H1 (cell line): ENCODE measurements around the gene PKD1L1. TPM values are rescaled to one million over a fixed set of nuclear protein-coding genes. Genes with fewer than 3 reads are reported as not detected.

Experiments used
- CTCF ChIA-PET: fragments of 300-600 bp; sonication (Branson Sonifier 250); formaldehyde crosslinking; loops from one replicate; lab custom pipeline; 2021; ENCODE audit not compliant: partially characterized antibody; lab: Charles Lee
- POLR2A ChIA-PET: fragments of 300-600 bp; sonication (Branson Sonifier 250); formaldehyde crosslinking; loops from one replicate; lab custom pipeline; 2021; ENCODE audit warnings: inconsistent platforms; ENCODE audit not compliant: partially characterized antibody; lab: Charles Lee
- DNase-seq, 2 experiments: peaks; one replicate each; pipeline versions ENCODE4 v3.0.0 to v3.0.0-alpha.2; 2010 to 2022; ENCODE audit warnings: low spot score in 2 of 2, low read depth in 1 of 2, mixed read lengths in 1 of 2
- FAIRE-seq: peaks from 2 replicates; lab custom pipeline; 2011; peaks lifted over from hg19 to GRCh38; lab: Jason Lieb, UNC
- H2AFZ ChIP-seq: 2 replicates; pipeline ENCODE4 v1.8.1; 2012; ENCODE audit warnings: low read length, inconsistent platforms
- H2AK5ac ChIP-seq: 2 replicates; pipeline ENCODE4 v1.6.1; 2013; ENCODE audit warnings: low read depth, low read length
- H2BK120ac ChIP-seq: replicated peaks from 2 replicates; pipeline ENCODE3; 2013; ENCODE audit warnings: low read depth, low read length, inconsistent platforms
- H2BK12ac ChIP-seq: 2 replicates; pipeline ENCODE4 v1.6.1; 2013; ENCODE audit warnings: low read depth, low read length
- H2BK15ac ChIP-seq: 2 replicates; pipeline ENCODE4 v1.6.1; 2013; ENCODE audit warnings: low read length
- H2BK20ac ChIP-seq: 2 replicates; pipeline ENCODE4 v1.6.1; 2013; ENCODE audit warnings: low read length
- H2BK5ac ChIP-seq: 2 replicates; pipeline ENCODE4 v1.6.1; 2013; ENCODE audit warnings: low read depth, low read length
- H3K14ac ChIP-seq: 2 replicates; pipeline ENCODE4 v1.6.1; 2013; ENCODE audit warnings: inconsistent platforms; ENCODE audit not compliant: insufficient read length
- H3K18ac ChIP-seq: 2 replicates; pipeline ENCODE4 v1.6.1; 2013; ENCODE audit warnings: low read length; ENCODE audit errors: extremely low read depth
- H3K23ac ChIP-seq: 2 replicates; pipeline ENCODE4 v1.6.1; 2013; ENCODE audit warnings: inconsistent platforms; ENCODE audit not compliant: insufficient read length
- H3K23me2 ChIP-seq: 2 replicates; pipeline ENCODE4 v1.6.1; 2013; ENCODE audit warnings: low read depth, low read length
- H3K27ac ChIP-seq: 2 replicates; pipeline ENCODE4 v1.6.1; 2011; ENCODE audit warnings: low read depth, low read length, inconsistent platforms
- H3K27me3 ChIP-seq, 4 experiments: replicated peaks in 1 of 4; 1 replicate in 1 of 4; 2 replicates in 3 of 4; pipeline versions ENCODE4 v1.6.1 to v1.8.1; 2011 to 2013; ENCODE audit warnings: low read length in 3 of 4, mild to moderate bottlenecking in 3 of 4, inconsistent platforms in 2 of 4, mixed read lengths in 2 of 4, moderate library complexity in 1 of 4; ENCODE audit not compliant: control insufficient read depth in 3 of 4, insufficient read depth in 3 of 4; ENCODE audit errors: extremely low read depth in 1 of 4
- H3K36me3 ChIP-seq, 4 experiments: 2 replicates each; pipeline versions ENCODE4 v1.6.1 to v1.8.1; 2011 to 2013; ENCODE audit warnings: mild to moderate bottlenecking in 4 of 4, low read length in 3 of 4, moderate library complexity in 2 of 4, control low read depth in 1 of 4, inconsistent platforms in 1 of 4; ENCODE audit not compliant: insufficient read depth in 4 of 4, control insufficient read depth in 2 of 4
- H3K4ac ChIP-seq: replicated peaks from 2 replicates; pipeline ENCODE3; 2013; ENCODE audit warnings: low read length, low read depth, mixed read lengths, inconsistent platforms; ENCODE audit not compliant: insufficient read length
- H3K4me1 ChIP-seq, 4 experiments: replicated peaks in 1 of 4; 1 replicate in 1 of 4; 2 replicates in 3 of 4; pipeline versions ENCODE4 v1.6.1 to v1.8.1; 2011 to 2013; ENCODE audit warnings: low read length in 3 of 4, inconsistent platforms in 2 of 4, mixed read lengths in 1 of 4; ENCODE audit not compliant: insufficient read depth in 4 of 4, control insufficient read depth in 3 of 4
- H3K4me2 ChIP-seq, 2 experiments: 2 replicates each; pipeline versions ENCODE4 v1.6.1 to v1.8.1; 2011 to 2013; ENCODE audit warnings: low read depth in 2 of 2, low read length in 2 of 2, control low read depth in 1 of 2, inconsistent platforms in 1 of 2, mild to moderate bottlenecking in 1 of 2; ENCODE audit not compliant: insufficient read depth in 1 of 2
- H3K4me3 ChIP-seq, 4 experiments: fragments of 200-600, 300-600 bp in 1 of 4; sonication (generic), shearing (Covaris generic), sonication (Bioruptor Twin) in 1 of 4; 2 replicates each; pipeline versions ENCODE4 v1.5.1 to v1.8.1; 2011 to 2016; ENCODE audit warnings: low read length in 4 of 4, low read depth in 3 of 4, control low read depth in 2 of 4, inconsistent platforms in 2 of 4, mild to moderate bottlenecking in 2 of 4, mixed read lengths in 1 of 4, moderate library complexity in 1 of 4; ENCODE audit not compliant: insufficient read depth in 2 of 4; ENCODE audit errors: extremely low read depth in 1 of 4
- H3K56ac ChIP-seq: replicated peaks from 2 replicates; pipeline ENCODE3; 2013; ENCODE audit warnings: low read depth, mild to moderate bottlenecking, mixed read lengths, low read length, inconsistent platforms; ENCODE audit not compliant: insufficient read length
- H3K79me1 ChIP-seq: 2 replicates; pipeline ENCODE4 v1.6.1; 2013; ENCODE audit warnings: low read depth, low read length, control low read depth
- H3K79me2 ChIP-seq, 2 experiments: 2 replicates each; pipeline versions ENCODE4 v1.6.1 to v1.8.1; 2012 to 2013; ENCODE audit warnings: low read length in 2 of 2, mild to moderate bottlenecking in 2 of 2, inconsistent platforms in 1 of 2; ENCODE audit not compliant: insufficient read depth in 2 of 2, control insufficient read depth in 1 of 2
- H3K9ac ChIP-seq, 4 experiments: replicated peaks in 1 of 4; 1 replicate in 1 of 4; 2 replicates in 3 of 4; pipeline versions ENCODE4 v1.6.1 to v1.8.1; 2011 to 2013; ENCODE audit warnings: low read depth in 3 of 4, low read length in 3 of 4, control low read depth in 2 of 4, mild to moderate bottlenecking in 2 of 4, moderate library complexity in 2 of 4, inconsistent platforms in 1 of 4; ENCODE audit errors: extremely low read depth in 1 of 4
- H3K9me3 ChIP-seq, 2 experiments: 2 replicates each; pipeline versions ENCODE4 v1.6.1 to v1.8.1; 2012 to 2013; ENCODE audit warnings: mild to moderate bottlenecking in 2 of 2, moderate library complexity in 2 of 2, control low read depth in 1 of 2, inconsistent platforms in 1 of 2, low read depth in 1 of 2, low read length in 1 of 2, mixed read lengths in 1 of 2; ENCODE audit not compliant: insufficient read depth in 2 of 2
- H4K20me1 ChIP-seq, 2 experiments: replicated peaks in 1 of 2; 2 replicates each; pipeline versions ENCODE3 to v1.8.1; 2011 to 2013; ENCODE audit warnings: inconsistent platforms in 2 of 2, low read length in 2 of 2, mild to moderate bottlenecking in 1 of 2; ENCODE audit not compliant: insufficient read depth in 2 of 2, control insufficient read depth in 1 of 2
- H4K5ac ChIP-seq: 2 replicates; pipeline ENCODE4 v1.6.1; 2013; ENCODE audit warnings: low read length, low read depth, mixed read lengths, inconsistent platforms; ENCODE audit not compliant: insufficient read length
- H4K8ac ChIP-seq: 2 replicates; pipeline ENCODE4 v1.8.0; 2013; ENCODE audit warnings: mild to moderate bottlenecking, moderate library complexity, low read length, inconsistent platforms; ENCODE audit not compliant: insufficient read depth; ENCODE audit errors: extremely low read depth
- H4K91ac ChIP-seq: replicated peaks from 2 replicates; pipeline ENCODE3; 2013; ENCODE audit warnings: low read length, mixed read lengths, inconsistent platforms; ENCODE audit not compliant: insufficient read length
- BACH1 ChIP-seq: IDR thresholded peaks from 2 replicates; pipeline ENCODE4 v1.6.1; 2012; ENCODE audit warnings: low read length, improper control_type of control experiment
- BCL11A ChIP-seq, 2 experiments: IDR thresholded peaks; one replicate each; pipeline ENCODE4 v1.6.1; 2011; ENCODE audit warnings: low read depth in 2 of 2, low read length in 2 of 2, mild to moderate bottlenecking in 2 of 2
- E2F6 ChIP-seq: IDR thresholded peaks from 2 replicates; pipeline ENCODE4 v1.6.1; 2012; ENCODE audit warnings: inconsistent platforms
- HDAC6 ChIP-seq: IDR thresholded peaks from one replicate; pipeline ENCODE4 v1.7.1; 2012; ENCODE audit warnings: low read depth, mild to moderate bottlenecking, inconsistent platforms, low read length, moderate library complexity
- SAP30 ChIP-seq: fragments of 300-600 bp; sonication (generic); IDR thresholded peaks from 2 replicates; pipeline ENCODE4 v1.7.1; 2012; ENCODE audit warnings: low read length, moderate library complexity, mild to moderate bottlenecking, inconsistent platforms; ENCODE audit not compliant: insufficient read depth, insufficient replicate concordance
- SP2 ChIP-seq: IDR thresholded peaks from 2 replicates; pipeline ENCODE4 v1.6.1; 2012; ENCODE audit warnings: mild to moderate bottlenecking, low read length, inconsistent platforms
- ZNF274 ChIP-seq: IDR thresholded peaks from 2 replicates; pipeline ENCODE4 v1.7.0; 2012; ENCODE audit warnings: low read length, borderline replicate concordance; ENCODE audit errors: extremely low read depth
- WGBS, 2 experiments: shearing (Covaris generic) in 1 of 2; methylation state at CpG; one replicate each; pipeline versions ENCODE4 v1.1.6 to v1.1.7; 2013 to 2015; ENCODE audit warnings: low lambda C conversion rate in 2 of 2, mixed read lengths in 2 of 2, inconsistent platforms in 1 of 2, low coverage in 1 of 2, missing lambda C conversion rate in 1 of 2; ENCODE audit not compliant: insufficient replicate concordance in 2 of 2, insufficient coverage in 1 of 2, insufficient read length in 1 of 2; ENCODE audit errors: extremely low coverage in 1 of 2, missing lambda C conversion rate in 1 of 2; 5-methylcytosine and 5-hydroxymethylcytosine counted together
- polyA plus RNA-seq, 7 experiments: library from polyadenylated mRNA; depleted of rRNA in 3 of 7; stranded (reverse) in 5 of 7; unstranded in 2 of 7; fragments of >200 nt in 5 of 7; fragments of 200-250 nt in 2 of 7; gene quantifications; 1 replicate in 5 of 7; 2 replicates in 1 of 7; 4 replicates in 1 of 7; pipeline versions ENCODE4 v1.2.1 to v1.2.3, GENCODE V29; 2011 to 2013; ENCODE audit warnings: missing spikeins in 2 of 7, mixed read lengths in 2 of 7
- total RNA-seq: library from RNA; stranded (reverse); fragmentation: NEBNext Ultra II Directional; extraction: Animal tissue kit (Norgen Biotek cat#: 25700); gene quantifications from 2 replicates; pipeline ENCODE4 v1.2.1, GENCODE V29; 2021

Gene PKD1L1
- total and polyA plus RNA-seq, 2 of the 8 experiments (the other 6 are each of a cell fraction or from before 2014, with no cell fraction given): 0.22 to 0.35 TPM

- 86% methylated on average over 4 of the region's 4 CpGs; no CpG with 5 or more reads in 1 of the 2 experiments for WGBS, 2 experiments
Measured at GRCh38 chr7:47902013-47902412, 46.3 kb downstream of the PKD1L1 start.

More at GRCh38 chr7:47902013-47902412, 46.3 kb downstream of the PKD1L1 start:
- FAIRE-seq (no peak), DNase-seq (no peak)
- no peak overlapping the region for H2BK5ac ChIP-seq
- H3K23me2 ChIP-seq: no peaks in the 10 kb centered on the region
- POLR2A ChIA-PET: no interaction called here
- no peak overlapping the region for H3K27ac ChIP-seq
- no peaks in the 10 kb centered on the region for H3K79me2 ChIP-seq
- CTCF ChIA-PET: interaction anchor here (0.8 to 1.3 kb wide), 2 partner anchors 9 to 35 kb away, joined by 3 read pairs; no protein-coding TSS in a partner anchor
- H3K4me1 ChIP-seq: peaks cover under 1 to 13% (median 10%) of the 10 kb centered on the region in 4 experiments
- no peak overlapping the region for H3K4me3 ChIP-seq
- H3K4ac ChIP-seq: no peak overlapping the region
- no peak overlapping the region for H3K14ac ChIP-seq
- H3K23ac ChIP-seq: no peak overlapping the region
- H3K9me3 ChIP-seq: no peaks in the 10 kb centered on the region
- TF ChIP-seq HDAC6 (no peak), E2F6 (no peak), BCL11A (IDR thresholded peaks at IDR 0.05; ENCODE audit: low read depth in 2 of 2, low read length in 2 of 2) (no peak), BACH1 (no peak), SP2 (no peak), SAP30 (no peak), ZNF274 (no peak)
- H3K36me3 ChIP-seq: 0 out of 8 replicates have a peak, but pooled peaks cover 0 to 2% (median 0%) of the 10 kb centered on the region in 4 experiments
- H2BK120ac ChIP-seq: no peak overlapping the region
- H4K5ac ChIP-seq: no peak overlapping the region
- no peak overlapping the region for H4K91ac ChIP-seq
- H4K8ac ChIP-seq: no peak overlapping the region
- H3K9ac ChIP-seq: no peak overlapping the region
- no peak overlapping the region for H2BK20ac ChIP-seq
- no peak overlapping the region for H2BK12ac ChIP-seq
- H3K4me2 ChIP-seq: no peak overlapping the region
- H2AK5ac ChIP-seq: no peak overlapping the region
- H3K56ac ChIP-seq: no peak overlapping the region
- H2BK15ac ChIP-seq: no peak overlapping the region
- no peak overlapping the region for H2AFZ ChIP-seq
- no peaks in the 10 kb centered on the region for H3K79me1 ChIP-seq
- H4K20me1 ChIP-seq: no peaks in the 10 kb centered on the region
- H3K27me3 ChIP-seq: peaks cover 0 to 9% (median 1%) of the 10 kb centered on the region in 4 experiments; a peak in 3 of 7 replicates
- H3K18ac ChIP-seq: no peak overlapping the region
